Fibroblast of mammary gland (primary cell): ENCODE data around the gene TBX19.

Experiments
- DNase-seq: peaks from one replicate; pipeline ENCODE4 v3.0.0-alpha.2; 2010; ENCODE audit warnings: low read depth
- H3K4me3 ChIP-seq: 2 replicates; pipeline ENCODE4 v1.5.1; 2011; ENCODE audit warnings: low read depth, mild to moderate bottlenecking, low read length, moderate library complexity; ENCODE audit not compliant: control insufficient read depth
- CTCF ChIP-seq: conservative IDR thresholded peaks from 2 replicates; pipeline ENCODE4 v1.5.1; 2011; ENCODE audit warnings: low read depth, low read length, inconsistent platforms; ENCODE audit not compliant: control insufficient read depth, insufficient read depth

Gene TBX19

GRCh38 chr1:168317309-168317708 is 36.6 kb downstream of the TBX19 start:
- no peak overlapping the region for H3K4me3 ChIP-seq
- no peak for DNase-seq

GRCh38 chr1:168319691-168320090 is 39.0 kb downstream of the TBX19 start:
- no peak for DNase-seq
- H3K4me3 ChIP-seq = no peak overlapping the region
- no peak for TF ChIP-seq CTCF

More at GRCh38 chr1:168317309-168317708, 36.6 kb downstream of the TBX19 start:
- no peak for TF ChIP-seq CTCF

GRCh38 chr1:168320149-168320548 is 39.5 kb downstream of the TBX19 start:
- DNase-seq = no peak
- no peak overlapping the region for H3K4me3 ChIP-seq
- no peak for TF ChIP-seq CTCF

- no peak for TF ChIP-seq CTCF
- peak; percentile 94 for DNase-seq
- H3K4me3 ChIP-seq = no peak overlapping the region
Observed at GRCh38 chr1:168320800-168321450, 40.2 kb downstream of the TBX19 start.

- peak; percentile 59 for DNase-seq
- peak; percentile 51 for TF ChIP-seq CTCF
- no peak overlapping the region for H3K4me3 ChIP-seq
Observed at GRCh38 chr1:168321945-168322344, 41.3 kb downstream of the TBX19 start.

- DNase-seq = no peak
- no peak overlapping the region for H3K4me3 ChIP-seq
- no peak for TF ChIP-seq CTCF
Observed at GRCh38 chr1:168324745-168325425, 44.2 kb downstream of the TBX19 start.
